Astrocyte (in vitro differentiated cells and primary cell): ENCODE data around the gene CELF1. TPM values are rescaled to one million over a fixed set of nuclear protein-coding genes. Genes with fewer than 3 reads are reported as not detected.

ENCODE experiments used
- DNase-seq: peaks from one replicate; pipeline ENCODE4 v3.0.0-alpha.2; 2010; ENCODE audit warnings: low read depth
- FAIRE-seq: peaks from 2 replicates; lab custom pipeline; 2011; peaks lifted over from hg19 to GRCh38; lab: Jason Lieb, UNC
- H2AFZ ChIP-seq: 2 replicates; pipeline ENCODE4 v1.6.0; 2012; ENCODE audit warnings: low read depth, low read length, inconsistent platforms
- H3K27ac ChIP-seq: 2 replicates; pipeline ENCODE4 v1.5.1; 2011; ENCODE audit warnings: low read depth, low read length, inconsistent platforms
- H3K27me3 ChIP-seq: 2 replicates; pipeline ENCODE4 v1.6.0; 2011; ENCODE audit warnings: low read length, inconsistent platforms; ENCODE audit not compliant: insufficient read depth
- H3K36me3 ChIP-seq: 2 replicates; pipeline ENCODE4 v1.5.1; 2011; ENCODE audit warnings: low read length, inconsistent platforms; ENCODE audit not compliant: insufficient read depth
- H3K4me1 ChIP-seq: 2 replicates; pipeline ENCODE4 v1.5.1; 2011; ENCODE audit warnings: low read length, inconsistent platforms; ENCODE audit not compliant: insufficient read depth
- H3K4me2 ChIP-seq: 2 replicates; pipeline ENCODE4 v1.6.0; 2012; ENCODE audit warnings: low read length, inconsistent platforms
- H3K4me3 ChIP-seq: 2 replicates; pipeline ENCODE4 v1.5.1; 2011; ENCODE audit warnings: low read depth, mild to moderate bottlenecking, low read length, inconsistent platforms; ENCODE audit not compliant: insufficient read depth
- H3K79me2 ChIP-seq: 2 replicates; pipeline ENCODE4 v1.6.0; 2012; ENCODE audit warnings: mild to moderate bottlenecking, low read length, inconsistent platforms; ENCODE audit not compliant: insufficient read depth
- H3K9ac ChIP-seq: 2 replicates; pipeline ENCODE4 v1.6.0; 2012; ENCODE audit warnings: mild to moderate bottlenecking, low read length, inconsistent platforms
- H3K9me3 ChIP-seq: 2 replicates; pipeline ENCODE4 v1.5.1; 2012; ENCODE audit warnings: low read depth, mild to moderate bottlenecking, low read length, inconsistent platforms; ENCODE audit not compliant: insufficient read depth
- H4K20me1 ChIP-seq: 2 replicates; pipeline ENCODE4 v1.6.0; 2012; ENCODE audit warnings: low read length, inconsistent platforms; ENCODE audit not compliant: insufficient read depth
- H3K27ac Mint-ChIP-seq: one replicate; pipeline ENCODE4 v1.8.0; 2021; ENCODE audit warnings: mild to moderate bottlenecking, mixed read lengths; ENCODE audit not compliant: unreplicated experiment
- H3K27me3 Mint-ChIP-seq: one replicate; pipeline ENCODE4 v1.8.0; 2021; ENCODE audit warnings: low read depth, mixed read lengths; ENCODE audit not compliant: unreplicated experiment
- H3K36me3 Mint-ChIP-seq: one replicate; pipeline ENCODE4 v1.8.0; 2021; ENCODE audit warnings: low read depth, mixed read lengths; ENCODE audit not compliant: unreplicated experiment
- H3K4me1 Mint-ChIP-seq: one replicate; pipeline ENCODE4 v1.8.0; 2021; ENCODE audit warnings: low read depth, mixed read lengths; ENCODE audit not compliant: unreplicated experiment
- H3K4me3 Mint-ChIP-seq: one replicate; pipeline ENCODE4 v1.8.0; 2021; ENCODE audit warnings: mild to moderate bottlenecking, moderate library complexity, mixed read lengths; ENCODE audit not compliant: unreplicated experiment
- H3K9me3 Mint-ChIP-seq: one replicate; pipeline ENCODE4 v1.8.0; 2021; ENCODE audit warnings: mild to moderate bottlenecking, mixed read lengths; ENCODE audit not compliant: unreplicated experiment
- CTCF ChIP-seq: IDR thresholded peaks from 2 replicates; pipeline ENCODE4 v1.5.1; 2011; ENCODE audit warnings: low read depth, mild to moderate bottlenecking, inconsistent platforms, low read length, moderate library complexity; ENCODE audit not compliant: insufficient read depth
- EZH2 ChIP-seq: IDR thresholded peaks from 2 replicates; pipeline ENCODE4 v1.6.1; 2012; ENCODE audit warnings: mild to moderate bottlenecking, low read length, inconsistent platforms; ENCODE audit not compliant: insufficient read depth
- total RNA-seq: library from RNA; stranded (reverse); gene quantifications from 2 replicates; pipeline ENCODE4 v1.2.1, GENCODE V29; 2021

CELF1 gene
- total RNA-seq, 1 donor from 2014 or later, result 101 TPM

GRCh38 chr11:47498149-47498548 lies 54.8 kb downstream of the CELF1 start:
- DNase-seq (no peak), FAIRE-seq (no peak)
- Histone ChIP-seq H3K4me3 (no peak overlapping the region), H3K4me2 (no peak overlapping the region), H4K20me1 (peaks cover 86% of the 10 kb centered on the region), H3K27me3 (no peaks in the 10 kb centered on the region), H3K9ac (no peak overlapping the region), H3K4me1 (no peaks in the 10 kb centered on the region), H3K79me2 (peaks cover 98% of the 10 kb centered on the region), H2AFZ (no peak overlapping the region), H3K27ac (no peak overlapping the region), H3K36me3 (peaks cover 2% of the 10 kb centered on the region), H3K9me3 (no peaks in the 10 kb centered on the region)
- TF ChIP-seq EZH2 (no peak), CTCF (no peak)
- Mint-ChIP-seq H3K4me3 (no peak overlapping the region), H3K9me3 (no peaks in the 10 kb centered on the region), H3K27ac (peak overlapping the region; percentile 7), H3K27me3 (no peaks in the 10 kb centered on the region), H3K4me1 (peaks cover 26% of the 10 kb centered on the region), H3K36me3 (peaks cover 10% of the 10 kb centered on the region)

- Histone ChIP-seq H3K9me3 (no peaks in the 10 kb centered on the region), H3K9ac (no peak overlapping the region), H3K79me2 (peaks cover 99% of the 10 kb centered on the region), H4K20me1 (peaks cover 88% of the 10 kb centered on the region), H3K4me1 (no peaks in the 10 kb centered on the region), H3K27me3 (no peaks in the 10 kb centered on the region), H3K4me2 (no peak overlapping the region), H3K36me3 (peaks cover 4% of the 10 kb centered on the region), H3K27ac (no peak overlapping the region), H2AFZ (no peak overlapping the region), H3K4me3 (no peak overlapping the region)
- DNase-seq (no peak), FAIRE-seq (no peak)
- no peak overlapping the region for H3K4me3 Mint-ChIP-seq
- H3K36me3 Mint-ChIP-seq, result peaks cover 12% of the 10 kb centered on the region
- TF ChIP-seq EZH2 (no peak), CTCF (no peak)
- H3K27ac Mint-ChIP-seq, result no peak overlapping the region
- H3K4me1 Mint-ChIP-seq, result peaks cover 25% of the 10 kb centered on the region
- H3K27me3 Mint-ChIP-seq, result no peaks in the 10 kb centered on the region
- no peaks in the 10 kb centered on the region for H3K9me3 Mint-ChIP-seq
These were observed 56.1 kb downstream of the CELF1 start for GRCh38 chr11:47496808-47497207.

GRCh38 chr11:47495856-47496217 lies 57.1 kb downstream of the CELF1 start:
- Histone ChIP-seq H3K4me1 (no peaks in the 10 kb centered on the region), H3K27ac (no peak overlapping the region), H2AFZ (no peak overlapping the region), H4K20me1 (peaks cover 85% of the 10 kb centered on the region), H3K27me3 (no peaks in the 10 kb centered on the region), H3K4me3 (no peak overlapping the region), H3K9me3 (no peaks in the 10 kb centered on the region), H3K9ac (no peak overlapping the region), H3K4me2 (no peak overlapping the region), H3K79me2 (peaks cover 95% of the 10 kb centered on the region), H3K36me3 (peaks cover 4% of the 10 kb centered on the region)
- no peak for TF ChIP-seq CTCF
- no peak for TF ChIP-seq EZH2
- Mint-ChIP-seq H3K4me3 (no peak overlapping the region), H3K9me3 (no peaks in the 10 kb centered on the region), H3K4me1 (peaks cover 25% of the 10 kb centered on the region), H3K27me3 (no peaks in the 10 kb centered on the region), H3K36me3 (peaks cover 12% of the 10 kb centered on the region), H3K27ac (no peak overlapping the region)
- FAIRE-seq (no peak), DNase-seq (peak; percentile 25)
